Testis (tissue), 2 donors: ENCODE results near the gene ATP13A3.

ENCODE experiments used
- POLR2A ChIP-seq: fragments of 450-650 bp; IDR thresholded peaks from one replicate; pipeline ENCODE4 v1.6.1; 2017; ENCODE audit warnings: antibody characterized with exemption, mild to moderate bottlenecking, moderate library complexity
- TF ChIP-seq, protein P1 (sequence below), 3 experiments: fragments of 450-650 bp in 2 of 3; fragments of 200-600 bp in 1 of 3; sonication (generic) in 1 of 3; IDR thresholded peaks; one replicate each; pipeline ENCODE4 v1.5.1; 2016 to 2019; ENCODE audit warnings: antibody characterized with exemption in 3 of 3, mild to moderate bottlenecking in 2 of 3, moderate library complexity in 1 of 3

DNA sequence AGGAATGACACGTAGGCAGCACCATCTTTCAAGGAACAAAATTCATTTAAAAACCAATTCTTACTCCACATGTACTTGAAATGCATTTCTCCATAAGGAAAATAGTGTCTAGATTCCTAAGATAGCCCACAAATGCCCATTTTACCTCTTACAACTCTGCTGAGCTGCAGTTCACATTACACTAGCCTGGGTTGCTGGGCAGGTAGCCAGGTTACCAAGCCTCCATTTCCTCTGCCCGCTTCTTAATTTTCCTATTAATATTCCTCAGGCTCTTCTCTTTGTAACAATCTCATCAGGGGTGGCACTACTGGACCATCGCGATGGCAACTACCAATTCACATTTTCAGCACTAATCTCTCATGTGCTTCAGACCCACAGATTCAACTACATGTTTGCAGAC is 10.8 kb downstream of the ATP13A3 start:
- TF ChIP-seq, protein P1, sequence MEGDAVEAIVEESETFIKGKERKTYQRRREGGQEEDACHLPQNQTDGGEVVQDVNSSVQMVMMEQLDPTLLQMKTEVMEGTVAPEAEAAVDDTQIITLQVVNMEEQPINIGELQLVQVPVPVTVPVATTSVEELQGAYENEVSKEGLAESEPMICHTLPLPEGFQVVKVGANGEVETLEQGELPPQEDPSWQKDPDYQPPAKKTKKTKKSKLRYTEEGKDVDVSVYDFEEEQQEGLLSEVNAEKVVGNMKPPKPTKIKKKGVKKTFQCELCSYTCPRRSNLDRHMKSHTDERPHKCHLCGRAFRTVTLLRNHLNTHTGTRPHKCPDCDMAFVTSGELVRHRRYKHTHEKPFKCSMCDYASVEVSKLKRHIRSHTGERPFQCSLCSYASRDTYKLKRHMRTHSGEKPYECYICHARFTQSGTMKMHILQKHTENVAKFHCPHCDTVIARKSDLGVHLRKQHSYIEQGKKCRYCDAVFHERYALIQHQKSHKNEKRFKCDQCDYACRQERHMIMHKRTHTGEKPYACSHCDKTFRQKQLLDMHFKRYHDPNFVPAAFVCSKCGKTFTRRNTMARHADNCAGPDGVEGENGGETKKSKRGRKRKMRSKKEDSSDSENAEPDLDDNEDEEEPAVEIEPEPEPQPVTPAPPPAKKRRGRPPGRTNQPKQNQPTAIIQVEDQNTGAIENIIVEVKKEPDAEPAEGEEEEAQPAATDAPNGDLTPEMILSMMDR (IDR thresholded peaks at IDR 0.05), result no peak
- no peak for TF ChIP-seq POLR2A
